Stimulated activated CD8-positive, alpha-beta memory T cell treated with anti-CD3 and anti-CD28 coated beads, Interleukin-7, amount 100 ng/mL, for 48 hours (primary cell): ENCODE results near the gene AP1S1.
"Not testable (repeated sequence)": the region's sequence is repeated elsewhere in the genome, so short reads cannot be mapped to it uniquely, and the experiment has no call there.

Experiments used
- DNase-seq, 2 donors: peaks; one replicate each; pipeline ENCODE4 v3.0.0-alpha.2; 2020; ENCODE audit warnings: low read depth in 1 of 2; ENCODE audit errors: extremely low read depth in 1 of 2

AP1S1 gene

GRCh38 chr7:101124376-101125056, 29.8 kb upstream of the AP1S1 start:
- no peak for DNase-seq

- no peak for DNase-seq
These were observed 28.2 kb upstream of the AP1S1 start for GRCh38 chr7:101125989-101126650.

GRCh38 chr7:101126651-101127459, 27.4 kb upstream of the AP1S1 start, which contains the start of gene SERPINE1:
Gene SERPINE1 (plus strand): TSS chr7:101127104. CDS start chr7:101128394, 1,290 bp downstream.
- peak in 1 of 2 donors; percentile 43 for DNase-seq

GRCh38 chr7:101127460-101128039, 26.7 kb upstream of the AP1S1 start:
- DNase-seq = no peak

- DNase-seq = no peak
These were observed 26.0 kb upstream of the AP1S1 start for GRCh38 chr7:101128040-101128834.

GRCh38 chr7:101129603-101130117, 24.6 kb upstream of the AP1S1 start:
- no peak for DNase-seq

- not testable (repeated sequence) for DNase-seq
These were observed 21.4 kb upstream of the AP1S1 start for GRCh38 chr7:101132626-101133600.

- DNase-seq = no peak
These were observed 20.5 kb upstream of the AP1S1 start for GRCh38 chr7:101133621-101134398.

- no peak for DNase-seq
These were observed 19.8 kb upstream of the AP1S1 start for GRCh38 chr7:101134399-101134980.

GRCh38 chr7:101137651-101138212, 16.5 kb upstream of the AP1S1 start:
- DNase-seq = no peak

- peak; percentile 67 to 87 for DNase-seq
These were observed 15.9 kb upstream of the AP1S1 start for GRCh38 chr7:101138213-101138870.

- DNase-seq = no peak
These were observed 14.0 kb upstream of the AP1S1 start for GRCh38 chr7:101140339-101140699.

- no peak for DNase-seq
These were observed 13.4 kb upstream of the AP1S1 start for GRCh38 chr7:101140746-101141382.

- no peak for DNase-seq
These were observed 2.2 kb upstream of the AP1S1 start for GRCh38 chr7:101151908-101152651.

- no peak for DNase-seq
These were observed 422 bp downstream of the AP1S1 start for GRCh38 chr7:101154693-101155102.

GRCh38 chr7:101155303-101155702, 1.0 kb downstream of the AP1S1 start:
- no peak for DNase-seq
